HepG2 (cell line): ENCODE measurements around the gene OR10G8. TPM values are rescaled to one million over a fixed set of nuclear protein-coding genes. Genes with fewer than 3 reads are reported as not detected.

Experiments used
- ELF1 ChIP-seq: sonication (generic); formaldehyde crosslinking; IDR thresholded peaks from 2 replicates; pipeline ENCODE4 v1.4.0; 2020; ENCODE audit warnings: missing genetic modification reagents
- GZF1 ChIP-seq: sonication (generic); formaldehyde crosslinking; IDR thresholded peaks from 2 replicates; pipeline ENCODE4 v1.5.1; 2020; ENCODE audit warnings: mild to moderate bottlenecking, missing genetic modification reagents
- HNF1A ChIP-seq, 2 experiments: sonication (generic) in 1 of 2; formaldehyde crosslinking in 1 of 2; IDR thresholded peaks; 2 replicates each; pipeline versions ENCODE4 v1.4.0 to v1.6.1; 2016 to 2020; ENCODE audit warnings: borderline replicate concordance in 1 of 2, low read depth in 1 of 2, mild to moderate bottlenecking in 1 of 2, missing genetic modification reagents in 1 of 2
- KLF6 ChIP-seq: IDR thresholded peaks from 2 replicates; pipeline ENCODE4 v1.8.0; 2016; ENCODE audit warnings: missing biosample characterization, missing genetic modification reagents
- KLF9 ChIP-seq: IDR thresholded peaks from 2 replicates; pipeline ENCODE4 v1.6.1; 2016; ENCODE audit warnings: low read depth
- ZNF276 ChIP-seq: sonication (generic); formaldehyde crosslinking; IDR thresholded peaks from 2 replicates; pipeline ENCODE4 v1.4.0; 2020; ENCODE audit warnings: mild to moderate bottlenecking, low read depth, missing genetic modification reagents
- ZNF280B ChIP-seq: sonication (generic); formaldehyde crosslinking; IDR thresholded peaks from 2 replicates; pipeline ENCODE4 v1.5.0; 2020; ENCODE audit warnings: missing genetic modification reagents, mild to moderate bottlenecking, borderline replicate concordance
- polyA plus RNA-seq, 8 experiments: library from polyadenylated mRNA; depleted of rRNA in 3 of 8; stranded (reverse) in 7 of 8; unstranded in 1 of 8; fragments of >200 nt; fragmentation: Illumina TruSeq in 4 of 8; extraction: Trizol in 4 of 8; gene quantifications; 2 replicates each; pipeline versions ENCODE4 v1.2.1 to v1.2.3, GENCODE V29; 2011 to 2016; ENCODE audit warnings: low read depth in 4 of 8, missing spikeins in 1 of 8, mixed read lengths in 1 of 8; ENCODE audit not compliant: insufficient read depth in 1 of 8
- total RNA-seq, 5 experiments: library from RNA; depleted of rRNA; stranded (reverse); fragments of >200 nt; fragmentation: Illumina TruSeq; extraction: Trizol; gene quantifications; 2 replicates each; pipeline ENCODE4 v1.2.3, GENCODE V29; 2016; ENCODE audit warnings: low read depth in 1 of 5

Gene OR10G8
- total and polyA plus RNA-seq, 2 of the 13 experiments (the other 11 are each of a cell fraction or from before 2014, with no cell fraction given), result not detected

GRCh38 chr11:124069429-124070401 lies 43.1 kb downstream of the OR10G8 start (continued):
- TF ChIP-seq ZNF276 (CRISPR knock-in tag), result no peak
- no peak for TF ChIP-seq HNF1A (IDR thresholded peaks at IDR 0.05; ENCODE audit: low read depth)
- TF ChIP-seq HNF1A (CRISPR knock-in tag; IDR thresholded peaks at IDR 0.05; ENCODE audit: borderline replicate concordance), result no peak
- no peak for TF ChIP-seq ZNF280B (CRISPR knock-in tag)
- TF ChIP-seq GZF1 (CRISPR knock-in tag), result no peak
- TF ChIP-seq KLF9, result peak; percentile 88; the same call in 1 of the 2 replicates
- TF ChIP-seq ELF1, result no peak
- no peak for TF ChIP-seq KLF6
